HG03095 (cell line): ENCODE results near the gene PARD3B.

Experiments
- ATAC-seq: cut with Tn5 transposase; IDR thresholded peaks from one replicate; pipeline ENCODE4 v1.9.1; 2021; ENCODE audit warnings: moderate library complexity; ENCODE audit not compliant: unreplicated experiment

Gene PARD3B

DNA sequence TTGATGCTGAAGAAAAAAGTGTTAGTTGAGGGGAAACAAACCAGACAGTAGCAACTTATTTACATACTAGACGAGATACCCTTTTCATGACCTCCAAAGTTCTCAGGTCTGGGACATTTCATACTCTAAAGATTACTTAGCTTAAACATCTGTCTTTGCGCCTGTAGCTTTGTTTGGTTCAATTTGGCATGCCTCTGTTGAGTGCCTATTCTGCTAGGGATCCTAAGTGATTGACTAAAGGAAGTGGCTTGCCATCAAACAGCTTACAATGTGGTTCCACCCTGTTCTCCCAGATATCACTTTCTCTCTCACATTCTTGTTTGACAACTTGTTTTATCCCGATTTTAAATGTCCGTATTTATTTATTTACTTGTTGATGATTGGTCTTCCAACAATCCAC lies 488.8 kb downstream of the PARD3B start:
- ATAC-seq = no peak

DNA sequence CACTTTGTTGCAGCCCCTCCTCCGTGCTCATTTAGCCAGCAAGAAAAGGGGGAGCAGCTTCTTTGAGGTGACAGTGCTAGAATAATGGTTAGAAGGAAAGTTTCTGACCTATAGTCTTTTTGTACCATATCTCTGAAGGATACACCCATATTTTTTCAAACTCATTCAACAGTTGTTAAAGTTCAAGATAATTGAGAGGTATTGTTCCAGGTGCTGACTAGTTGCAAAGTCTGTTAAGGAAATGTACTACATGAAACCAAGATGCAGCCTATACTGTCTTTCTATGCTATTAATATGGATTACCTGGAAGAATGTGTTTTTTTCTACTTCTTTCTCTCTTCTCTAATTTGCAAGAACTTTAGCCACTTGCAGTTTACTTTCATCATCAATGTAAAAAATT lies 495.0 kb downstream of the PARD3B start:
- no peak for ATAC-seq

DNA sequence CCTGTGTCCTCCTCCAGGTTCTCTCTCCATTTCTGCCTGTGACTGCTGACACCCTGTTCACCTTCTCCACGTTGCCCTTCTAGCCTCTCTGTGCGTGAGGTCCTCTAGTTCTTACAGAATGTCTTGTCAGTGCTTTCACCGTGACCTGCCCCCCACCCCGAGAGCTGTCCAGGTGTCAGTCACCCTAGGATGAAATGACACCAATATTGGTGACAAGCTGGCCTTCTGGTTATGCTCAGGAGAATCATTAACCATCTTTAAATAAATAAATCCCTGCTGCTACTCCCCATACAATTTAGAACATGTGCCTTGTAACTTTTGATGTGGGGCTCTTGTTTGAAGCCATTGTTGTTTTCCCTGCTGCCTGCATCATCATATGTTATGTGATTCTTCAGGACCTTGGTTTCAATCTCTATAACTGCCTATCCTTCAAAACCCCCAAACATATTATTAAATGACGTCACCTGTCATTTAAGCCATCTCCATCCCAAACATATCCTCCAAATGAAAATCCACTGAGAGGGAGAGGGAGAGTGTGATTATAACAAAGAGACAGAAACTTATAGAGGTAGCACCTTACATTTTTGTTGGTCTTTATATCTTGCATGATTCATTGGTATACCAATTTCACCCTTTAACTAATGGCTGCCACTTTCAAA lies 496.3 kb downstream of the PARD3B start:
- no peak for ATAC-seq

DNA sequence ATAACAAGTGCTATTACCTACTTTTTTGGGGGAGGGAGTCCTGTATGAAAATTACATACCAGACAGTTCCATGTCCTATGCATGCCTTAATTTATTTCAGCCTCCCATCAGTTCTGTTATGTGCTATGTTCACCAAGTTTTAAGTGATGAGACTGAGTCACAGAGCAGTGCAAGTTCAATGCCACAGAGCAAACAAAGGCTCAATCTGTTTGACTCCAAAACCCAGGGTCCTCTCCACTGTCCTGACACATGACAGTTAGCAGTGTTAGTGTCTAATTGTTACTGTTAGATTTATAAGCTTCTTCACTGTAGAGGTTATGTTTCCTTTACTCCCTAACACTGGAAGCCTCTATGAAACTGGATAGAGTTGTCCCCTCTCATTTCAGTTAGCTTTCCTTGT lies 498.0 kb downstream of the PARD3B start:
- no peak for ATAC-seq

DNA sequence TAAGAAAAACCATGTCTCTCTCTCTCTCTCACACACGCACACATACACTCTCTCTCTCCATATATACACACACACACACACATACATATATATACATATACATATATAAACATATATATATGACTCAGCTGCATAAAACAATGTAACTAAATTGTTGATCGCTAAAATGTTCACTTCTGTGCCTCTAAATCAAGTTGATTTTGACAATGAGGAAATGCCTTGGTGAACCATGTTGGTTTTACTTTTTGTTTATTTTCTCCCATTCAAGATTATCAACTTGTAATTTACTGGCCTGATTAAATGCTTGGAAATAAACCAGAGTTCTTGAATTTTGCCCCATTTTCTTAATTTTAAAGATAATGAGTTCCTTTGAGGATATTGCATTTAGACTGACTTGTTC lies 500.4 kb downstream of the PARD3B start:
- ATAC-seq = no peak

DNA sequence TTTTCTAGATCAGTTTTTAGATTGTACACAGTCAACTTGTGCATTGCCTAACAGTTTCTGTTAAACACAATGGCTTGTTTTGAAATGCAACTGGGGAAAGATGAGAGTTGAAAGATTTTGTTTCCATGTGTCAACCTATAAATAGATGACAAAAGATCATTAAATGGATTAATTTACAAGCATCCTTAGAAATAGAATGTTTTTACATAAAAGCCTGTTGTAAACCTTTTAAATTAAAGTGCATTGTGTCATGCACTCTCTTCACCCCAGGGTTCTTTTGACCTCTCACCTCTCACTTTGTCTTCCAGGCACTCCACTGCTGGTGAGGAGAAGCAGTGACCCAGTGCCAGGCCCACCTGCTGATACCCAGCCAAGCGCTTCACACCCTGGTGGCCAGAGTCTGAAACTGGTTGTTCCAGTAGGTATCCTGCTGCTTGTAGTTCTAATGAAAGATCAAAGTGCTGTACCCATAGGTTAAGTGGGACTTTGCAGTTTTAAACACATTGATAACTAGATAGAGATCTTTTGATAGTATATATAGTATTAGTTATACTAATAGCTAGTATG lies 502.1 kb downstream of the PARD3B start:
- no peak for ATAC-seq

DNA sequence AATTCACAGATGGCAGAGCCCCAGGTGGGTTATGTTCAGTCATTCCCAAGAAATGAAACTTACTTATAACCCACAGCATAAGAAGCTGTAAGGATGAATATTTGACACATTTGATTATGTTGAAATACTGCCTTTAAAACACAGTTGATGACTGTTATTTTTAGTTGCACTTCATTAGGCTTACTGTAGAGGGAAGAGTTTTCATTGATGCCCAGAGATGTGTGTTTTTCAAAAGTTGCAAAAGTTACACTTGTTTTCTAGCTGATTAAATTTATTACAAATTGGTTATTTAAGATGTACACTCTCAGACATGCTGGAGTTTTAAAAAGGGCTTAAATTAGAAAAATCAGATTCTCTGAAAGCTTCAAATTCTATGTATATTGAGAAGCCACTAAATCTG lies 506.1 kb downstream of the PARD3B start:
- ATAC-seq = no peak

DNA sequence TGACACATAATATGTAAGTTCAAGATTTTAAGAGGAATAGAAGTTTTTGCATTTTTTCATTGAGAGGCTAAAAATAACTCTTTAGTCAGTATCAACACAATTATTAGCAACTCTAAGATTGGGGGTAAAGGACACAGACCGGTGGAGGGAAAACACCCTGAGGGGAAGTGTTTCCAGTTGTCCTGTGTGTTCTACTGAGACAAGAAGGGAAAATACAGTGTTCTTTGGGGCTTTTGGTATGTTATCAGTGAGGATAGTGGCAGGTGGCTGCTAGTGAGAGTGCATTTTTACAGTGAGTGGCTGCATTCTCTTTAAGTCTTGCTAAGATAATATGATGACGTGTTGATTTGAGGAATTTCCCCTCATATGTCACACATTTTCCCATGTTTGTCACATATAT lies 507.5 kb downstream of the PARD3B start:
- ATAC-seq = no peak

DNA sequence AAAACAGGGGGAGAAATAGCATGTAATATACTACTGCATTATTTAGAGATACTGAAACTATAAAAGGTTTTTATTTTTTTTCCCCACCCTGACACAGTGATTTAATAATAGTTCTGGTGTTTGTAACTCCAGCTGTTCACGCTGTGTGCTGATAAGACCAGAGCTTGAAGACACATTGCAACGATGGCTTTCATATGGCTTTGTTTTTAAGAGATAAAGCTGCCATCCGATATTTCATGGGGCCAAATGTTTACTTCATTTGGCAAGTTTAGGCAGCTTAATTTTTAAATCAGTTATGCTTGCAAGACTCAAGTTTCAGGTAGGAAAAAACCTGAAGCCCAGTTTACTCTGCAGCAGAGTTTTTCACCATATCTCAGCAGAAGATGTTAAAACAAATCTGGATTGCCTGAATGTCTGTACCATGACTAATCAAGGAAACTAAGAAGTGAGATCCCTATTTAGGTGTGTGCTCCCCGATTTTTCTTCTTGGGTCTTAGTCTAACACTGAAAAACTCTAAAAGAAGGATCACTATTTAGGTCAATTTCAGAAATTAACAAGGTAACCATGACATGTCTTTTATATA lies 508.6 kb downstream of the PARD3B start:
- ATAC-seq = no peak

DNA sequence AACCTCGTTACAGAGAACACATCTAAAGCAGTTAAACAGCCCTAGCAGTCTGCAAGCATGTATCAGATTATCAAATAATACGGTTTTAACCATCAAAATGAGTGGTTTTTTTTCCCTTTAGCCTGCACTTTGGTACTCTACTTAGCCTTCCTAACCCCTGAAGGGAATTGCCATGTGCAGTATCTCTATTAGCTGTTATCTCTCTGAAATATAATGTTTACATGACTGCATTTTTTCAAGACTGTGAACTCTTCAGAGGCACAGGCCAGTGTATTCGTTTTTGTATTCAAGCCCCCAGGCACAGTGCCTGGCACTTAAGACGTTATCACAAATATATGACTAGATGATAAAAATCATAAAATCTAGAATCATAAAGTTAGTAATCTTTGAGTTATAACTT lies 509.5 kb downstream of the PARD3B start:
- no peak for ATAC-seq

DNA sequence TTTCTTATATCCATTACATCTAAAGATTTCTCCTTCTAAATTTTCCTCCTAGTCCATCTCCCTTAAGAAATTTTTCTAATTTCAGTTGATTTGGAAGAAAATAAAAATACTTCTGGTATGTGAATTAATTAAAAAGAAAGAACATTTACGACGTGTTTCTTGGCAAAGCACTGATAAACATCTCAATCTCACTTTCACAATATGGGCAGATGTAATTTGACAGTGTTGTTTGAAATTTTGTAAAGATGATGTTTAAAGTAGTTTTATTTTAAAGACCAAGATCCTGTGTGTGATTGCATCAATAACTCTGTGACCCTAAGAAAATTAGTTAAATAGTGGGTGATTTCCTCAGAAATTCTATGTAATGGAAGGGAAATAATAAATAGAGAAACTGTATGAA lies 510.0 kb downstream of the PARD3B start:
- no peak for ATAC-seq

DNA sequence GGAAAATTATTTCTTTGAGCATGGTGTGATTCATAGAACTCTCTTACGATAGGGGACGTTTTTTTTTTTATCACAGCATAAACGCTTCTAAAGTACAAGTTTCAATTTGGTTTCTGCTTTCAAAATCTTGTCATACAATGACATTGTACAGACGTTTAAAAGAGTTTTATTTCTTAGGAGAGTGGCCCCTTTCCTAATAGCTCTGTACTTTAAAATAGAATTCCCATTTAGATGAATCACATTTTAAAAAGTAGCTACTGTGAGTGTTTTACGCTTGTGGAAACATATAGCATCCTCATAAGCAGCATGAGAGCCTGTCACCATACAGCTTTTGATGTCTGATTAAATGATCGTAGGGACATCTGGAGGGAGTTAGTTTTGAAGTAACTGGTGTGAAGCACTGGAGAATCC lies 510.9 kb downstream of the PARD3B start:
- ATAC-seq = no peak

DNA sequence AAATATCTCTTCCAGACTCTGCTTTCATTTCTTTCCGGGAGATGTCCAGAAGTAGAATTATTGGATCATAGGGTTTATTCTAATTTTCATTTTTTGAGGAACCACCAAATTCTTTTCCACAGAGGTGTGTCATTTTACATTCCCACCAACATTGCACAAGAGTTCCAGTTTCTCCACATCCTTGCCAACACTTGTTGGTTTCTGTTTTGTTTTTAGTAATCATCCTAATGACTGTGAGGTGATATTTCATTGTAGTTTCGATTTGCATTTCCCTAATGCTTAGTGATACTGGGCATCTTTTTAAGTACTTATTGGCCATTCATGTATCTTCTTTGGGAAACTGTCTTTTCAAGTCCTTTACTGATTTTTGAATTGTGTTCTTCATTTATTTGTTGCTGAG lies 513.1 kb downstream of the PARD3B start:
- no peak for ATAC-seq

DNA sequence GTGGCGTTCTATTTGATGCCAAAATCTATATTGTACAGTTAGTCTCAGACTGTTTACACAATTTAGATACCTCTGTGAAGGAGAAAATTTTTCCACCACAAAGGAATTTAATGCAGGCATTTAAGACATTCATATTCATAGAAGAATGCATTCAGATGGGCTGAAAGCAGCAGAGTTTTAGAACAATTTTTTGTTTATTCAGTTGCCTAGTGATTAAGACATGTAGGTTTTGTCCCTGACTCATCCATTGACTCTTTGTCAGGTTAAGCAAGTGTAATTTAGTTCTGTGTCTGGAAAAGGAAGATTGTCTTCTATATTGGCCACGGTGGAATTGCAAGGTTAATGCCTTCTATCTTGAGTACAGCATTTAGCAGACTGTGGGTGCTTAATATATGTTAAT lies 515.0 kb downstream of the PARD3B start:
- no peak for ATAC-seq

DNA sequence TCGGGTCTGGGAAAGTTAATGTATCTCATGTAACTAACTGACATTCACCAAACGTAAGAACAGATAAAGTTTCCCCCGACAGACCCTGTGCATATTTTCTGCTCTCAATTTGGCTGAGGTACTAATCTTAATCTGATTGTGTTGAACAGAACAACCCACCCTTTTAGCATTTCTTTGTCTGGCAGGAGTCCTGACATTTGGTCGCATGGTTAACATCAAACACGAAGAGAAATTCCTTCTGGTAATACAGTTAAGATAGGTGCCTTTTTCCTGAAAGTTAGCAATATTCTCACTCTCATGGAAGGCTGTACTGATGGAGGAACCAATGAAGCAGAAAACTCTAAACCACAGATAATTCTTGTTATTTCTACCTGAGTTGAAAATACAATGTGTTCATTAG lies 520.8 kb downstream of the PARD3B start:
- no peak for ATAC-seq

DNA sequence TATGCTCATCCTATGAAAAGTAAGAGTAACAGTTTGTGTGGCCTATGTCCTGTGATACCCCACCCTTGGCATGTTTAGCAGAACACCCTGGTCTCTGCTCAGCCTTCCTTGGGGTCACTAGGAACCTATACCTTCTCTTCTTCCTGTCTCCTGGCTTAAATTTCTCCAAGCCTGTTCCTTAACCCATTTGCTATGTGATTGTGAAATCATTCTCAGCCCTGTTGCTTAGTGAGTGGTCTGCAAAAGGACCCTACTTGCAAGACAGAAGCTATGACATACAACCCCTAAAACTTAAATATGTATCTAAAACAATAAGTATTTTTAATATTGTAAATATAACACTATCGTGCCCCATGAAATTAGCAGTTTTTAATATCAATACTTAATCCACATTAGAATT lies 524.7 kb downstream of the PARD3B start:
- no peak for ATAC-seq

DNA sequence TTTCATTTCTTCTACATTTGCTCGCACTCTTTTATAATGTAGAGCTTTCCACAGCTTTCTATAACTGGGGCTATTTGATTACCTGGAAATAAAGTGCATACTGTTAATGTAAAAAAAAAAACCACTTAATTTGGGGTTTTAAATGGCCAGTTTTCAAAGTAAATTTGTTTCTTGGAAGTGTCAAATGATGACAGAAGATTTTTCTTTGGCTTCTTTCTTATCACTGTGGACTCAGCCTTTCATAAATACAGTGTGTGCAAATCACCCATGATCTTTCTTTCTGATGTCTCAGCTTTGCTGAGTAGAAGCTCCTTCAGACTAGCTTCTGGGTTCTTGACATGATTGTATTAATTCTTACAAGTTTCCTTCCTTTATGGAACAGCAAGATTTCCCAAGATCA lies 525.6 kb downstream of the PARD3B start:
- no peak for ATAC-seq

DNA sequence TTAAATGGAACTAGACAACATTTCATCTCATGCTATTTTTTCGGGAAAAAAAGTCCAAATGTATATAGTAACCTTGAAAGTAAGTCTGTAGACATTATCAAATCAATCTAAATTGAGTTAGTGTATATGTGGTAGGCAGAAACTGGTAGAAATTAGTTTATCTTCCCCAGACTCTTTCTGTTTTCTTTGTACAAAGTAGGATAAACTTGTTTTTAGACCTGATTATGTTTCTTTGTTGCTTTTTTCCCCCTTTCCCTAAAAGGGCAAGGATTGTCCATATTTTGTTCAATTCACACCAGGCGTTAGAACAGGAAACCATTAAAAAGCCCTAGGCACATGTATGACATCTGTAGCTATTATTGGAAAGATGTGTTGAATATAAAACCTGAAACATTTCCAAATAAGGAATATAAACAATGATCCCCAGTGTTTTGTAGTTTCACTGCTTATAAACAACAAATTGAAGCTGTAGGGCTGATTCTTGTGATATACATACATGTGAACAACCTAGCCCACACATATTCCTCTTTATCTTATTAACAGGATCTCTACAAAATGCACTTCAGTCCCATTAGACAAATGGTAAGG lies 528.3 kb downstream of the PARD3B start:
- no peak for ATAC-seq

DNA sequence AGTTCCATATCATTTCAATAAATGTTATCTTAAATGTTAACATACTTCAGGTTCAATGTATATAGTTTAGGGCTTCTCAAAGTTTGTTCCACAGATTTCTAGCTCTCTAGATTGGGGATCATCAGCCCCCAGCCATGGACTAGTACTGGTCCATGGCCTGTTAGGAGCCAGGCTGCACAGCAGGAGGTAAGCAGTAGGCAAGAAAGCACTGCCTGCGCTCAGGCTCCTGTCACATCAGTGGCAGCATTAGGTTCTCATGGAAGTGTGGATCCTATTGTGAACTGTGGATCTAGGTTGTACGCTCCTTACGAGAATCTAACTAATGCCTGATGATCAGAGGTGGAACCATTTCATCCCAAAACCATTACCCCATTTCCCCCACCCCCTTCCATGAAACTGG lies 531.1 kb downstream of the PARD3B start:
- no peak for ATAC-seq

DNA sequence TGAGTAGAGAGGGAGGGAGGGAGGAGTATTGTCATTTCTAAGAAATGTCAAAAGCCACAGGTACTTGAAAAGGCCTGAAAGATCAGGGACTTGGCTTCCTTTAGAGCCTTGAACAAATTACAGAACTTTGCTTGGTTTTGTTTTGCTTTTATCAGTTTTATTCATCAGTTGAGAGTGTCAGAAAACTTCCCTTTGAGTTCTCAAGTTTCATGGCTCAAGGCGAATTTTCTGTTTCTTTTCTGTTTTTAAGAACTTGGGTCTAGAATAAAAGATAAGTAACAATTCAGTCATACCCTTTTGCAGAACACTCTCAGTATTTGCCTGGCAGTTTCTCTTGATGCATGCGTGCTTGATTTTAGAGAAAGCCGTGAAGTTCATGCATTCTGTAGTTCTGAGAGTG lies 531.9 kb downstream of the PARD3B start:
- no peak for ATAC-seq

DNA sequence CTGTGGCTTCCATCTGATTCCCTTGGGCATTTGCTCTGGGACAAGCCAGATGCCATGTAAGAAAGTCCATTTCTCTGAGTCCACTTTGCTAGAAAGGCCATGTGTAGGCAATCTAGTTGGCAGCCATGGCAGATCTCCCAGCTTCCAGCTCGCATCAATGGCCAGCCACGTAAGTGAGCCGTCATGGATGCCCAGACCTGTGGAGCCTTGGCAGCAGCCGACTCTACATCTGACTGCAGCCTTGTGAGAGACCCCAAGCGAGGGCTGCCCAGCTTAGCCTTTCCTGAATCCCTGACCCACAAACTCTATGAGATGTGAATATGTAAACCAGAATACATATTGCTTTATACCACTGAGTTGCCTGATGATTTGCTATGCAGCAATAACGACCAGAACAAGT lies 533.5 kb downstream of the PARD3B start:
- ATAC-seq = no peak

DNA sequence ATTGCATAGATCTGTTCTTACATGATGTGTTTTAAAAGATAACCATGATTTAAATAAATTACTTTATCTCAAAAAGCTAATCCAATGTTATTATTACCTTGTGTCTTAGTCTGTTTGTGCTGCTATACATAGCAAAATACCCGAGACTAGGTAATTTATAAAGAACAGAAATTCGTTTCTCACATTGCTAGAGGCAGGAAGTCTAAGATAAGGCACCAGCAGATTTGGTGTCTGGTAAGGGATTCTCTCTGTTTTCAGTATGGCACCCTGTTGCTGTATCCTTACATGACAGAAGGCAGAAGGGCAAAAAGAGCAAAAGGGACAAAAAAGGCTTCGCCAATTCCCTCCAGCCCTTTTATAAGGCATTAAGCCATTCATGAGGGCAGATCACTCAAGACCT lies 533.9 kb downstream of the PARD3B start:
- no peak for ATAC-seq

DNA sequence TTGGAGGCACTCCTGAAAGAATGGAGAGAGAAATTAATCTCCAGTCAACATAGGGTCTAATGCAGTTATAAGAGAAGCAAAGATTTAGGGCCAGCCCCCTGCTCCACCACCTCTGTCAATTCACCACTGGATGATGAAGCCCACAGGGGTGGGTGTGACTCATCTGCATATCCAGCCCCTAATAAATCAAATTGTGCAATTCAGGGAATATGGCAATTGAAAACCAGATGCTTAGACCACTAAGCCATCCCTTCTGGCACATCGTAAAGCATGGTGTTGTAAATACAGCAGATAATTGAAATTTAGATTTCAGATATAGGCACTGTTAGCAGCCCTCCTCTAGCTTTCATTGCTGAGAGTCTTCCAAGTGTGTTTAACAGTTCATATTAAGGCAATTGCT lies 541.4 kb downstream of the PARD3B start:
- no peak for ATAC-seq
